NCI-H1105 treated with DMSO at 0.1 percent for 48 hours (cell line): ENCODE data around the gene KRTAP10-4.
"Not testable (repeated sequence)": the region's sequence is repeated elsewhere in the genome, so short reads cannot be mapped to it uniquely, and the experiment has no call there.

Source experiments
- DNase-seq: peaks from one replicate; lab custom pipeline; 2025; lab: John Stamatoyannopoulos, UW

KRTAP10-4 gene

GRCh38 chr21:44599264-44600029 is 25.9 kb downstream of the KRTAP10-4 start:
- no peak for DNase-seq

- DNase-seq: not testable (repeated sequence)
Measured at GRCh38 chr21:44600118-44600978, 26.8 kb downstream of the KRTAP10-4 start, which contains the start of gene KRTAP10-7. KRTAP10-7 (plus strand) TSS chr21:44600597; CDS start chr21:44600622, 25 bp downstream.

GRCh38 chr21:44601091-44601490 is 27.6 kb downstream of the KRTAP10-4 start:
- not testable (repeated sequence) for DNase-seq

GRCh38 chr21:44601596-44602462 is 28.3 kb downstream of the KRTAP10-4 start:
- no peak for DNase-seq

- DNase-seq: no peak
Measured at GRCh38 chr21:44602463-44602850, 28.9 kb downstream of the KRTAP10-4 start.

- no peak for DNase-seq
Measured at GRCh38 chr21:44603109-44603875, 29.8 kb downstream of the KRTAP10-4 start.

GRCh38 chr21:44603911-44604310 is 30.4 kb downstream of the KRTAP10-4 start:
- DNase-seq: no peak

- DNase-seq: no peak
Measured at GRCh38 chr21:44606495-44606894, 33.0 kb downstream of the KRTAP10-4 start.

- no peak for DNase-seq
Measured at GRCh38 chr21:44609193-44609592, 35.7 kb downstream of the KRTAP10-4 start.

GRCh38 chr21:44610157-44610843 is 36.8 kb downstream of the KRTAP10-4 start:
- DNase-seq: not testable (repeated sequence)

- no peak for DNase-seq
Measured at GRCh38 chr21:44611551-44611950, 38.0 kb downstream of the KRTAP10-4 start.

- DNase-seq: no peak
Measured at GRCh38 chr21:44612029-44612486, 38.5 kb downstream of the KRTAP10-4 start, which contains the start of gene KRTAP10-8. KRTAP10-8 (plus strand) TSS chr21:44612079; CDS start chr21:44612101, 22 bp downstream.

- DNase-seq: no peak
Measured at GRCh38 chr21:44612669-44613229, 39.2 kb downstream of the KRTAP10-4 start.

GRCh38 chr21:44613386-44614155 is 40.0 kb downstream of the KRTAP10-4 start:
- no peak for DNase-seq

GRCh38 chr21:44614161-44614631 is 40.7 kb downstream of the KRTAP10-4 start:
- DNase-seq: no peak

GRCh38 chr21:44614961-44615391 is 41.4 kb downstream of the KRTAP10-4 start:
- DNase-seq: no peak

GRCh38 chr21:44615466-44615865 is 41.9 kb downstream of the KRTAP10-4 start:
- no peak for DNase-seq

GRCh38 chr21:44615911-44616590 is 42.5 kb downstream of the KRTAP10-4 start:
- DNase-seq: no peak

- DNase-seq: no peak
Measured at GRCh38 chr21:44616591-44616926, 43.0 kb downstream of the KRTAP10-4 start.
